GM19035 (cell line): ENCODE measurements around the gene ASAP3.
"Not testable (repeated sequence)": the region's sequence is repeated elsewhere in the genome, so short reads cannot be mapped to it uniquely, and the experiment has no call there.

ENCODE experiments used
- ATAC-seq: cut with Tn5 transposase; IDR thresholded peaks from one replicate; pipeline ENCODE4 v1.9.1; 2021; ENCODE audit not compliant: unreplicated experiment

Gene ASAP3

GRCh38 chr1:23399229-23399628, 84.8 kb downstream of the ASAP3 start:
- ATAC-seq = no peak

GRCh38 chr1:23397908-23398307, 86.1 kb downstream of the ASAP3 start:
- ATAC-seq = no peak

- no peak for ATAC-seq
These were observed 87.6 kb downstream of the ASAP3 start for GRCh38 chr1:23396380-23396779.

- ATAC-seq = no peak
These were observed 88.1 kb downstream of the ASAP3 start for GRCh38 chr1:23395849-23396248.

GRCh38 chr1:23395154-23395724, 88.7 kb downstream of the ASAP3 start:
- ATAC-seq = no peak

- no peak for ATAC-seq
These were observed 89.3 kb downstream of the ASAP3 start for GRCh38 chr1:23394684-23395083.

- no peak for ATAC-seq
These were observed 89.8 kb downstream of the ASAP3 start for GRCh38 chr1:23394181-23394580.

- ATAC-seq = no peak
These were observed 90.3 kb downstream of the ASAP3 start for GRCh38 chr1:23393706-23394105.

- no peak for ATAC-seq
These were observed 91.7 kb downstream of the ASAP3 start for GRCh38 chr1:23392125-23392855.

- no peak for ATAC-seq
These were observed 94.1 kb downstream of the ASAP3 start for GRCh38 chr1:23389837-23390321.

- no peak for ATAC-seq
These were observed 96.5 kb downstream of the ASAP3 start for GRCh38 chr1:23387494-23387893.

GRCh38 chr1:23385119-23385621, 98.8 kb downstream of the ASAP3 start:
- no peak for ATAC-seq

GRCh38 chr1:23384312-23385058, 99.5 kb downstream of the ASAP3 start:
- ATAC-seq = no peak

- no peak for ATAC-seq
These were observed 100.2 kb downstream of the ASAP3 start for GRCh38 chr1:23383577-23384311.

- no peak for ATAC-seq
These were observed 102.6 kb downstream of the ASAP3 start for GRCh38 chr1:23381233-23381885.

GRCh38 chr1:23380719-23381118, 103.3 kb downstream of the ASAP3 start:
- no peak for ATAC-seq

- ATAC-seq = not testable (repeated sequence)
These were observed 103.7 kb downstream of the ASAP3 start for GRCh38 chr1:23380236-23380635.
